Osteoblast (primary cell): ENCODE results near the gene GABPB1. TPM values are rescaled to one million over a fixed set of nuclear protein-coding genes. Genes with fewer than 3 reads are reported as not detected.
"Not testable (repeated sequence)": the region's sequence is repeated elsewhere in the genome, so short reads cannot be mapped to it uniquely, and the experiment has no call there.

ENCODE experiments used
- DNase-seq: peaks from one replicate; pipeline ENCODE4 v3.0.0; 2011; ENCODE audit warnings: low spot score, mixed read lengths; ENCODE audit not compliant: insufficient read length; ENCODE audit errors: missing footprints
- H2AFZ ChIP-seq: 2 replicates; pipeline ENCODE4 v1.6.0; 2011; ENCODE audit warnings: mild to moderate bottlenecking, low read length
- H3K27ac ChIP-seq: 2 replicates; pipeline ENCODE4 v1.5.1; 2011; ENCODE audit warnings: mild to moderate bottlenecking, low read depth, low read length, moderate library complexity
- H3K27me3 ChIP-seq: 2 replicates; pipeline ENCODE4 v1.6.0; 2012; ENCODE audit warnings: mild to moderate bottlenecking, control low read depth, inconsistent platforms, low read length, moderate library complexity; ENCODE audit not compliant: insufficient read depth
- H3K36me3 ChIP-seq: 2 replicates; pipeline ENCODE4 v1.5.1; 2011; ENCODE audit warnings: mild to moderate bottlenecking, low read length, control low read depth, moderate library complexity; ENCODE audit not compliant: insufficient read depth
- H3K4me1 ChIP-seq: 2 replicates; pipeline ENCODE4 v1.5.1; 2011; ENCODE audit warnings: mild to moderate bottlenecking, low read length, control low read depth, moderate library complexity; ENCODE audit not compliant: insufficient read depth
- H3K4me2 ChIP-seq: 2 replicates; pipeline ENCODE4 v1.6.0; 2011; ENCODE audit warnings: mild to moderate bottlenecking, low read length; ENCODE audit not compliant: insufficient read depth
- H3K4me3 ChIP-seq: fragments of 200-600 bp; sonication (generic); 3 replicates; pipeline ENCODE4 v1.5.1; 2012; ENCODE audit warnings: mild to moderate bottlenecking, low read length, inconsistent platforms; ENCODE audit not compliant: insufficient read depth
- H3K79me2 ChIP-seq: 2 replicates; pipeline ENCODE4 v1.6.0; 2012; ENCODE audit warnings: mild to moderate bottlenecking, low read length, control low read depth, inconsistent platforms; ENCODE audit not compliant: insufficient read depth
- H3K9me3 ChIP-seq: 2 replicates; pipeline ENCODE4 v1.5.1; 2011; ENCODE audit warnings: low read depth, low read length, control low read depth
- H4K20me1 ChIP-seq: 2 replicates; pipeline ENCODE4 v1.6.0; 2012; ENCODE audit warnings: mild to moderate bottlenecking, low read length, control low read depth; ENCODE audit not compliant: insufficient read depth
- CTCF ChIP-seq: IDR thresholded peaks from 2 replicates; pipeline ENCODE4 v1.5.1; 2011; ENCODE audit warnings: mild to moderate bottlenecking, low read depth, low read length, moderate library complexity; ENCODE audit errors: extremely low read depth
- total RNA-seq: library from RNA; depleted of rRNA; stranded (reverse); fragments of >200 nt; gene quantifications from 2 replicates; pipeline ENCODE4 v1.2.3, GENCODE V29; 2012

Gene GABPB1
- total RNA-seq, 1 donor: 44.9 TPM

GRCh38 chr15:50381438-50381837 lies 26.4 kb upstream of the GABPB1 start:
- H3K27ac ChIP-seq: no peak overlapping the region
- H4K20me1 ChIP-seq: no peaks in the 10 kb centered on the region
- H3K9me3 ChIP-seq: no peaks in the 10 kb centered on the region
- H3K4me3 ChIP-seq: no peak overlapping the region
- peak; percentile 17 for DNase-seq
- no peak for TF ChIP-seq CTCF
- no peaks in the 10 kb centered on the region for H3K79me2 ChIP-seq
- no peak overlapping the region for H2AFZ ChIP-seq
- H3K36me3 ChIP-seq: no peaks in the 10 kb centered on the region
- H3K27me3 ChIP-seq: no peaks in the 10 kb centered on the region
- no peak overlapping the region for H3K4me2 ChIP-seq
- no peaks in the 10 kb centered on the region for H3K4me1 ChIP-seq

GRCh38 chr15:50380089-50380488 lies 25.1 kb upstream of the GABPB1 start:
- TF ChIP-seq CTCF: no peak
- Histone ChIP-seq H3K27ac (no peak overlapping the region), H3K79me2 (no peaks in the 10 kb centered on the region), H2AFZ (no peak overlapping the region), H3K36me3 (no peaks in the 10 kb centered on the region), H3K27me3 (no peaks in the 10 kb centered on the region), H3K4me2 (no peak overlapping the region), H4K20me1 (no peaks in the 10 kb centered on the region), H3K4me1 (no peaks in the 10 kb centered on the region), H3K4me3 (no peak overlapping the region), H3K9me3 (no peaks in the 10 kb centered on the region)
- no peak for DNase-seq

- not testable (repeated sequence) for H3K9me3 ChIP-seq, H3K79me2 ChIP-seq, H3K4me2 ChIP-seq, H4K20me1 ChIP-seq, DNase-seq, H2AFZ ChIP-seq, H3K4me1 ChIP-seq, H3K27ac ChIP-seq, H3K36me3 ChIP-seq, H3K4me3 ChIP-seq, H3K27me3 ChIP-seq
Measured at GRCh38 chr15:50379413-50379812, 24.4 kb upstream of the GABPB1 start.

GRCh38 chr15:50378776-50379175 lies 23.8 kb upstream of the GABPB1 start:
- H3K27ac ChIP-seq: no peak overlapping the region
- H3K27me3 ChIP-seq: no peaks in the 10 kb centered on the region
- H3K79me2 ChIP-seq: no peaks in the 10 kb centered on the region
- no peak overlapping the region for H3K4me3 ChIP-seq
- H2AFZ ChIP-seq: no peak overlapping the region
- no peaks in the 10 kb centered on the region for H3K36me3 ChIP-seq
- no peaks in the 10 kb centered on the region for H4K20me1 ChIP-seq
- TF ChIP-seq CTCF: no peak
- no peak overlapping the region for H3K4me2 ChIP-seq
- no peaks in the 10 kb centered on the region for H3K9me3 ChIP-seq
- no peak for DNase-seq
- H3K4me1 ChIP-seq: no peaks in the 10 kb centered on the region
